ENCODE results near the gene OBI1.

GRCh38 chr13:78601874-78602560 is 56.9 kb downstream of the OBI1 start:
- TF ChIP-seq CTCF (conservative IDR thresholded peaks at IDR 0.05) (no peak), ZFX (IDR thresholded peaks at IDR 0.05) (no peak)

All from C4-2B (cell line).